HG03457 (cell line): ENCODE data around the gene SPRR1A.
A peak's percentile ranks its signal among the peaks of the same experiment; 100 is the strongest.

ENCODE experiments used
- ATAC-seq: cut with Tn5 transposase; IDR thresholded peaks from one replicate; pipeline ENCODE4 v1.9.1; 2021; ENCODE audit warnings: moderate number of reproducible peaks; ENCODE audit not compliant: unreplicated experiment

SPRR1A gene

DNA sequence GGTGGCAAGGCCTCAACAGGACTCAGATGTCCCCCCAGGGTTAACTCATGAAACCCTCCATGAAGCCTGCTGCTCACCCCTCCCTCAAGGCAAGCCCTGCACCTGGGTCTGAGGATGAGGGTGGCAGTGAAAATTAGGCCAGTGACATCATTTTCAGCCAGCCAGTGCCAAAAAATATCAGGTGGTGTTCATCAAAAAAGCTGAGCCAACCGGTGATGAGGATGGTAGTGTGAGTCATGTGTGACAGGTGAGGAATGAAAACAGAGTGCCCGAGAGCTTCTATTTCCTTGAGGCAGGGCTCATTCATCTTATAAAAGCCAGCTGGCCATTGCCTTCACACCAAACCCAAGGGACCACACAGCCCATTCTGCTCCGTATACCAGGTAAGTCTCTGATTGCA lies at the start of gene SPRR1A:
Gene SPRR1A, plus strand, starts transcription at position 339 of the 400 bp plus-strand sequence. CDS start 1,150 bp downstream, outside the sequence.
- no peak for ATAC-seq

- no peak for ATAC-seq
Measured at GRCh38 chr1:152940614-152941013, 43.3 kb upstream of the SPRR1A start.

DNA sequence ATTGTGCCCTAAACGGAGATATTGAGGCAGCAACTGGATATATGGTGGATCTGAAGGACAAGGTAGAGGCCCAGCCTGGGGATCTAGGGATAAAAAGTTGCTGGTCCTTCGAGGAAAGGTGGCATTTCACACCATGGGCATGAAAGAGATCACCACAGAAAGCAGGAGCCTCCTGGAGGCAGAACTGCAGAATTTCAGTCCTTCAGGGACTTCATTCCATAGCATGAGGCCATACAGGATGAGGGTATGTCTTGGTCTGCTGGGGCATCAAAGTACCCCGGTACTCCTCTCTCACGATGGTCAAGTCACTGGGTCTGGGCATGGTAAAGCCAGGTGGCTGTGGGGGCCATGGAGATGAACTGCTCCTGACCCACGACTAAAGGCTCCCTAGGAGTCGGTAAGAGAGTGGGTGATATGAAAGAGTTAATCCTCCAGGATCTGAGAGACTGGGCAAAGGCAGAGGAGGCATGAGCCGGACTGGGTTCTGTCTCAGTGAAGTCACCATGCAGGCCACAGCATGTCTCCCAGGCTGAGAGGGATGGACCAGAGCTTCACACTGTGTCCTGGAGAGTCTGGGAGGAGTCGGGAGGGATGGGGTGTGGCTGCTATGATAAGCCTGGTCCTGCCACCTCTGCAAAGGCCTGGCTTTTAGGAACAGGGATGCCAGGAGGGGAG lies 42.7 kb upstream of the SPRR1A start:
- no peak for ATAC-seq

- ATAC-seq: no peak
Measured at GRCh38 chr1:152942161-152942560, 41.7 kb upstream of the SPRR1A start.

- ATAC-seq: no peak
Measured at GRCh38 chr1:152946248-152946647, 37.6 kb upstream of the SPRR1A start.

DNA sequence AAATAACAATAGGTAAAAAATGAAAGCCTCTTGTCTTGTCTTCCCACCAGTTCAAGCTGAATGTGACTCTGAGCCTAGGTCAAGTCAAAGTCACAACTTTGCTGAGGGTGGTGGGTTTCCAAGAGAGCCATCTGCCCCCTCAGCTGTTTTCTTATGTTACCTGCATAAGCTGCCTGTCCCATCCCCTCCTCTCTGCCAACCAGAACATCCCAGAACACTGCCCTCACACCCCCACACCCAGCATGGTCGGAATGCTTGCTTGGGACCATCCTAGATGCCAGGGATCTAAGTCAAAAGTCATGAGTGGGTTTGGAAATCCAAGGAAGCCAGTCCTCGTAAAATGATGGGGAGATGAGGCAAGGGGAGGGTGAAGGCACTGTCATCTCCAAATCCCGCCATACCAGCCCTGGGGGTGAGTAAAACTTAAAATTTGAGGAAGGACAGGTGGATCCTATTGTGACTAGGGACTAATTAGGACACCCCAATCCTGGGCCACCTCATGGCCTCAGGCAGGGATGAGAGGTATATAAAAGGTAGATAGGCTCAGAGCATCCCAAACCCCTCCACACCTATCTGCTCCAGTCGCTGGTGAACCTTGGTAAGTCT lies 37.1 kb upstream of the SPRR1A start, which contains the start of gene SPRR5:
Gene SPRR5, plus strand, starts transcription at position 556 of the 606 bp plus-strand sequence. CDS start 1,349 bp downstream, outside the sequence.
- ATAC-seq: no peak

DNA sequence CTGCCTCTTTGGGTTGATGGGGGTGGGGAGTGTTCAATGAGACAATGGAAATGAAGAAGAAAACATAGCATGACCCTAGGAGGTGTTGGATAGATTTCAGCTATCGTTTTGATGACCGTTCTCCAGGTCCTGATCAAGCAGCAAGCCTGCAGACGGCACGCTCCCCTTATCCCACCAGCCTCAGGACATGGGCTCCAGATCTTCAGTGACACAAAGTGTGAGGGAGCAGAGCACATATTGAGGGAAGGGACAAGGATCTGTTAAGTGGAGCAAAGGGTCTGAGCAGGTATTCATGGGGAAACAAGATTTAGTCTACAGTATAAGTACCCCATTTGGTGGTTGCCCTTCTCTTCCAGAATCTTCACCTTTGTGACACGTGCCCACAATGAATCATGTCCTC lies 32.2 kb upstream of the SPRR1A start:
- no peak for ATAC-seq

- ATAC-seq: no peak
Measured at GRCh38 chr1:152953761-152954160, 30.1 kb upstream of the SPRR1A start.

GRCh38 chr1:152954436-152954835 lies 29.4 kb upstream of the SPRR1A start:
- no peak for ATAC-seq

GRCh38 chr1:152957561-152957960 lies 26.3 kb upstream of the SPRR1A start:
- no peak for ATAC-seq

- ATAC-seq: no peak
Measured at GRCh38 chr1:152959273-152959672, 24.6 kb upstream of the SPRR1A start.

GRCh38 chr1:152959801-152960451 lies 24.0 kb upstream of the SPRR1A start:
- ATAC-seq: no peak

GRCh38 chr1:152960452-152961044 lies 23.3 kb upstream of the SPRR1A start:
- ATAC-seq: no peak

GRCh38 chr1:152961226-152961891 lies 22.5 kb upstream of the SPRR1A start:
- no peak for ATAC-seq

DNA sequence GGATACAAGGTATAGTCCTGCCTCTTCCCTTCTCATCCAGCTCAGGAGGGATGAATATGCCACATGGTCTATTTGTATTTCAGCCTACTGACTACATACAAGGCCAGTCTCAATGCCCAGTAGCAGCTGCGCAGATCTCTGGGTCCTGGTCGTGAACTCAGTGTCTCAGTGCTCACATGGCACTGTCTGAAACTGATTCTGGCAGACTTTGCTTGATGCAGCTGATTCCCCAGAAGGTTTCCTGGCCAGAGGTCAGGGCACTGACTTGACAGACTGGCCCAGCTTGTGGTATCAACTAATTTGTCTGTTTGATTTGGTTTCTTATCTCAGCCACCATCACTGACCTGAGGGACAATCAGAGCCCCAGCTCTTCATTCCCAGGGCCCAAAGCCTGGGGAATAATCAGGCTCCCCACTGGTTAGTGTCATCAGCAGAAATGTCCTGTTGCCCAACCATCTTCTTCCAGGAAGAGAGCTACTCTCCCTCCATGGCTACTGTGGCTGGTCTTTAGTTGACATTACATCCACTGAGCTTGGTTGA lies 20.9 kb upstream of the SPRR1A start:
- ATAC-seq: no peak

DNA sequence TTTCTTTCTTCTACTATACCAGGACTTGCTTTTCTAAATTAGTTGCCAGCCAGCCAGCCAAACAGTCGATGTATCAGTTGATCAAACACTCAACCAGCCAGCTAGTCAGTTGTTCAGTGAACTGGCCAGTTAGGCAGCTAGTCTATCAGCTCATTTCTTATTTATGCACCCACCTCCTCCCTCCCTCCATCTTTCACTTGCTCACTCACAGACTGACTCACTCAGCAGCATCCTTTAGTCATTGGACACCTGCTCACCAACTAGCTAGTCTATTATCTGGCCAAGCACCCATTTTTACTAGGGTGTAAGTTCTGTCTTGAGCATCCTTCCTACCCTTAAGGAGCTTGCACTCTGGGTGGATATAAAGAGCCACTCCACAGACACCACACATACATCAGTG lies 19.3 kb upstream of the SPRR1A start:
- no peak for ATAC-seq

GRCh38 chr1:152965853-152966252 lies 18.0 kb upstream of the SPRR1A start:
- no peak for ATAC-seq

DNA sequence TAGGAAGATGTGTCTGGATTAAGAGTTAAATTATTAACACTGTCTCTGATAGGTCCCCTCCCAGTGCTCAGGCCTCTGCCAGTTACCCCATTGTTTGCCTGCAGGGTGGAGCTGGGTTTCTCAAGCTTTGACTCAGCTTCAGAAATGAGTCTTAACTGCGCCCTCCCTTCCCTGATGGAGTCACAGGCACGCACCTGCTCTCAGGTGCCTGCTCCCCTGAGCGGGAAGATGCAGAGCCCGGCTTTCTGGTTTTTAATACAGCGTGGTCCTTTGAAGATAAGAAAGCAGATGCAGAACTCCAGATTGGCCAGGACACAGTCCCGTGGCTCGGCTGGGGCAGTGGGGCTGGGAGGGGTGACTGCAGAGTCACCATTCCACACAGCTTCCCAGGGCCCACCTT lies 16.7 kb upstream of the SPRR1A start:
- no peak for ATAC-seq

GRCh38 chr1:152968248-152968647 lies 15.6 kb upstream of the SPRR1A start:
- ATAC-seq: peak; percentile 54

- no peak for ATAC-seq
Measured at GRCh38 chr1:152969036-152969435, 14.8 kb upstream of the SPRR1A start.

DNA sequence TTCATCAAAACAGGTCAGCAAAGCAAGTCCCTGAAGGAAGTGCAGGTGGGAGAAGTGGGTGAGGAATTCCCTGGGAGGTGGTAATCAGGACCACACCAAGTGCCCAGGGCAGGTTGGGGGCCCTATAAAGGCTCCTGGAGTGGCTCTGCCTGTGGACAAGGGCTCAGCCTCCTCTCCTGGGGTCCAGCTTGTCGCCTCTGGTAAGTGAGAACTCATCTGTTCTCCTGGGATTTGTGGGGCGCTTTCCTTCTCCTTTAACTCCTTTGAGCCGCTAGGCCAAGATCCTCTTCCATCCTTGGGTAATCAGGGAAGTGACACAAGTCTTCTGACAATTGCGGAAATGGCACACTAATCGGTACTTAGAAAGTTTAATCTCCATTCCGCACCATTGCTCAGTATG lies 13.4 kb upstream of the SPRR1A start, which contains the start of gene SPRR4:
Gene SPRR4, plus strand, starts transcription at position 154 of the 400 bp plus-strand sequence. CDS start 1,243 bp downstream, outside the sequence.
- no peak for ATAC-seq
